BJ (cell line): ENCODE measurements around the gene SEC23A. TPM values are rescaled to one million over a fixed set of nuclear protein-coding genes. Genes with fewer than 3 reads are reported as not detected.

Experiments
- CTCF ChIA-PET: fragments of 350-600 bp; formaldehyde crosslinking; extraction: SDS; loops from one replicate; lab custom pipeline; 2021; ENCODE audit warnings: antibody characterized with exemption, inconsistent platforms; lab: Yijun Ruan, JAX
- POLR2A ChIA-PET: fragments of 300-600 bp; sonication (Branson Sonifier 250); formaldehyde crosslinking; extraction: SDS; loops from one replicate; lab custom pipeline; 2021; ENCODE audit warnings: antibody characterized with exemption; lab: Charles Lee
- DNase-seq: peaks from one replicate; pipeline ENCODE4 v3.0.0-alpha.2; 2011; ENCODE audit warnings: low read depth
- H3K27me3 ChIP-seq: 2 replicates; pipeline ENCODE4 v1.6.0; 2011; ENCODE audit warnings: low read length; ENCODE audit not compliant: control insufficient read depth, insufficient read depth
- H3K36me3 ChIP-seq: 2 replicates; pipeline ENCODE4 v1.5.1; 2011; ENCODE audit warnings: low read length; ENCODE audit not compliant: control insufficient read depth, insufficient read depth
- H3K4me3 ChIP-seq: 2 replicates; pipeline ENCODE4 v1.5.1; 2011; ENCODE audit warnings: low read depth, mild to moderate bottlenecking, control low read depth, low read length
- polyA plus RNA-seq: library from polyadenylated mRNA; depleted of rRNA; stranded (reverse); fragments of >200 nt; gene quantifications from 2 replicates; pipeline ENCODE4 v1.2.3, GENCODE V29; 2011
- TF ChIP-seq, protein P1 (sequence below): IDR thresholded peaks from 2 replicates; pipeline ENCODE4 v1.5.1; 2011; ENCODE audit warnings: low read depth, mild to moderate bottlenecking, control low read depth, inconsistent platforms, low read length, moderate library complexity; ENCODE audit not compliant: insufficient read depth

The SEC23A gene
- polyA plus RNA-seq, 1 experiment: 157 TPM

DNA sequence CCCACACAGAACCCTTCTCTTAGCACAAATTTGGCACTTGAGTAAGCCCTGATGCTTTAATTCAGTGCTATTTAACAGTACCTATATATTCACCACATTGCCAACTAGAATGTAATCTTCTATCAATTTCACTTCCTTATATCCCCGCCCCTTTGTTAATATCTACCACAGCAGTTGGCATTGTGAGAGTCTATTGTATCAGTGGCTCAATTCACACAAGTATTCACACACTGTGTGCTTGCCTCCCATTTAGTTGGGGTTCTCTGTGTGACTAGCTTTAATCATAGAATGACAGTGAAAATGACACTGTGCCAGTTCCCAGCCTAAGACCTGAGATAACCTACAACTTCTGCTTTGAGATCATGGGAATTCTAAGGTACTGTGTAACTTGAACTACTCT lies 103.1 kb downstream of the SEC23A start:
- no peak for DNase-seq
- Histone ChIP-seq H3K36me3 (peaks cover 2% of the 10 kb centered on the region; the same call in 1 of the 2 replicates), H3K4me3 (no peak overlapping the region), H3K27me3 (no peaks in the 10 kb centered on the region)
- TF ChIP-seq, protein P1, sequence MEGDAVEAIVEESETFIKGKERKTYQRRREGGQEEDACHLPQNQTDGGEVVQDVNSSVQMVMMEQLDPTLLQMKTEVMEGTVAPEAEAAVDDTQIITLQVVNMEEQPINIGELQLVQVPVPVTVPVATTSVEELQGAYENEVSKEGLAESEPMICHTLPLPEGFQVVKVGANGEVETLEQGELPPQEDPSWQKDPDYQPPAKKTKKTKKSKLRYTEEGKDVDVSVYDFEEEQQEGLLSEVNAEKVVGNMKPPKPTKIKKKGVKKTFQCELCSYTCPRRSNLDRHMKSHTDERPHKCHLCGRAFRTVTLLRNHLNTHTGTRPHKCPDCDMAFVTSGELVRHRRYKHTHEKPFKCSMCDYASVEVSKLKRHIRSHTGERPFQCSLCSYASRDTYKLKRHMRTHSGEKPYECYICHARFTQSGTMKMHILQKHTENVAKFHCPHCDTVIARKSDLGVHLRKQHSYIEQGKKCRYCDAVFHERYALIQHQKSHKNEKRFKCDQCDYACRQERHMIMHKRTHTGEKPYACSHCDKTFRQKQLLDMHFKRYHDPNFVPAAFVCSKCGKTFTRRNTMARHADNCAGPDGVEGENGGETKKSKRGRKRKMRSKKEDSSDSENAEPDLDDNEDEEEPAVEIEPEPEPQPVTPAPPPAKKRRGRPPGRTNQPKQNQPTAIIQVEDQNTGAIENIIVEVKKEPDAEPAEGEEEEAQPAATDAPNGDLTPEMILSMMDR: no peak
- ChIA-PET POLR2A (no interaction called here), CTCF (interaction anchor here (1.0 kb wide), 1 partner anchor 16 kb away, joined by 4 read pairs; no protein-coding TSS in a partner anchor)

DNA sequence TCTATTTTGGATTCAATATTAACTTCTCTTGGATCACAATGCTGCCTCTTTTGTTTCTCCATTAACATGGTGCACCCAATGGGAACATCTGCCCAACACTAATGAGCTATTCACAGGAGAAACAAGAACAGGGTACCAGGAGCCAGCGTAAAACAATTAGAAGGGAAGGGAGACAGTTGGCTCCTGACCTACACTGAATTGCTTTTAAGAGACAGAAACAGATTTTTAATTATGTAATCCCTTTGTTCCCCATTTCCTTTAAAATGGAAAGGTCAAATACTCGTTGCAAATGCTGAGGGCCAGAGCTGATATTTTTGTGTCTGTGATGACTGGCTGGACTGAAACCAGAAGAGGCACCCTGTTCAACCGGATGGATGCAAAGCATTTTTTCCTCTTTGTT lies 108.3 kb downstream of the SEC23A start:
- TF ChIP-seq, protein P1: no peak
- H3K27me3 ChIP-seq: no peaks in the 10 kb centered on the region
- no peak for DNase-seq
- ChIA-PET CTCF (interaction anchor here (1.0 to 1.4 kb wide), 2 partner anchors 20 to 25 kb away, joined by 3 read pairs; no protein-coding TSS in a partner anchor), POLR2A (no interaction called here)
- no peaks in the 10 kb centered on the region; the same call in 1 of the 2 replicates for H3K36me3 ChIP-seq
- no peak overlapping the region for H3K4me3 ChIP-seq

DNA sequence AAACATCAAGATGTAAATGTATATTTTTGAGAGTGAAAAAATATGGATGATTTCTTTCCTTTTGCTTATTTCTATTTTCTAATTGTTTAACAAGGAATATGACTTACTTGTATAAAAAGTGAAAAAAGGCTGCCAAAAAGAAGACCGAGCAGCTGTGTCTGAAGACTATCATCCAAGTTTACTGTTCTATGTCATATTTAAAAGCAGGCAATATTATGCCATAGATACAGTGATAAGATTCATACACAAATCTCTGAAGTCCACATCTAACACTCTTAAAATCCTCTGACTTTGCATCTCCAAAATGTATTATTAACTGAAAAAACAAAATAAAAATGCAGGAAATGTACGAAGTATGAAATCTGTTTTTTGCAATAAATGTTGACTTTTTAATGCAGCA lies 109.1 kb downstream of the SEC23A start:
- ChIA-PET POLR2A (no interaction called here), CTCF (interaction anchor here (1.1 to 1.4 kb wide), 2 partner anchors 8 to 21 kb away, joined by 3 to 4 read pairs; no protein-coding TSS in a partner anchor)
- DNase-seq: no peak
- Histone ChIP-seq H3K4me3 (no peak overlapping the region), H3K36me3 (no peaks in the 10 kb centered on the region; the same call in 1 of the 2 replicates), H3K27me3 (no peaks in the 10 kb centered on the region)
- TF ChIP-seq, protein P1: no peak

DNA sequence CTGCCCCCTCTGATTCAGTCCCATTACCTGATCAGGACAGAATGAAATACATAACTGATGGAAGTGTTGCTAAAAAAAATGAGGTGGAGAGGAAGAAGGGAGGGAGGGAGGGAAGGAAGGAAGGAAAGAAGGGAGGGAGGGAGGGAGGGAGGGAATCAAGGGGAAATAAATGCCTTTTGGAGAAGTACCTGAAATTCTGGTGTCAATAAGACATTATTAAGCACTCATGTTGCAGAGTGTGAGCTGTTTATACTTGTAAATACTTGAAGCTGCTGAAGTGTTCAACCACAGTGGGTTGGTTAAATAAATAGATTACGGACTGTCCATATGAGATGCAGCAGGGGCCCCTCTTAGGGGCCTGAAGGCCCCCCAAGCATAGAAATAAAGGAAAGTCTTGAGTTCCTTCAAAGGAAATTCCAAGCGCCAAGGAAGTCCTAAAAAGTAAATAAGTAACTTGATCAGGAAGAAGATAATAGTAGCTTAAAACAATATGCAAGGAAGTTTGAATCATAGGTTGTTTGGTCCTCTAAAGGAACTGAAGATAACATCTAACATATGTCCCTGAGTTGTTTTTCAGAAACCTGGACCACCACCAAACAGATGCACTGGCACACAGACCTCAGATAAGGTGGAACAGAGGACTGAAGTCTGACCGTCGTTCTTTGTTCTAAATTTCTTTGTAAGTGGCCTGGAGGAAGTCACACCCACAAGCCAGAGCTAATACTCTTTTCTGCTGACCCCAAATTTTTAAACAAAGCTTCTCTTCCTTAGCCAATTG lies 110.8 kb downstream of the SEC23A start:
- Histone ChIP-seq H3K27me3 (no peaks in the 10 kb centered on the region), H3K4me3 (no peak overlapping the region), H3K36me3 (no peaks in the 10 kb centered on the region)
- TF ChIP-seq, protein P1: no peak
- DNase-seq: no peak
- ChIA-PET POLR2A (no interaction called here), CTCF (interaction anchor here (0.9 kb wide), 1 partner anchor 11 kb away, joined by 3 read pairs; no protein-coding TSS in a partner anchor)

DNA sequence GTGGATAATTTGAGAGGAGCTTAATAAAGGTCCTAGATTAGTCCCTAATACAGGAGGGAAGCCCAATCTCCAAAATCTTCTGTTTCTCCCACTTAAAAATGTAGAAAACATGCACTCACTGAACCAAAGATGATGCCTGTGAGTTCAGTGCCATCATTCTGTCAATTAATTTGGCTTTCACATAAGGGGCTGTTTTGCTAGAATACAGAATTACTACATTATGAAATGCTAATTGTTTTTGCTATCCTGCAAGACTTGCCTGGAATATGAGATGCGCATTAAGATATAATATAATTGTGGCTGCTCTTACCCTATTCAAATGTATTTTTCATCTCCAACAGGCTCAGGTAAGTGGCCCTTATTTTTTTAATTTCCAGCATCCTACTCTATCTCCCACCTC lies 111.7 kb downstream of the SEC23A start:
- ChIA-PET POLR2A (no interaction called here), CTCF (interaction anchor here (0.5 to 2.7 kb wide), 2 partner anchors 24 to 61 kb away, joined by 3 to 7 read pairs; no protein-coding TSS in a partner anchor)
- TF ChIP-seq, protein P1: no peak
- Histone ChIP-seq H3K36me3 (no peaks in the 10 kb centered on the region), H3K4me3 (no peak overlapping the region), H3K27me3 (no peaks in the 10 kb centered on the region)
- no peak for DNase-seq
